Measurements from ENCODE around the gene HORMAD2. TPM values are rescaled to one million over a fixed set of nuclear protein-coding genes. Genes with fewer than 3 reads are reported as not detected.

Gene HORMAD2
- total RNA-seq, 1 experiment from 2014 or later: not detected

DNA sequence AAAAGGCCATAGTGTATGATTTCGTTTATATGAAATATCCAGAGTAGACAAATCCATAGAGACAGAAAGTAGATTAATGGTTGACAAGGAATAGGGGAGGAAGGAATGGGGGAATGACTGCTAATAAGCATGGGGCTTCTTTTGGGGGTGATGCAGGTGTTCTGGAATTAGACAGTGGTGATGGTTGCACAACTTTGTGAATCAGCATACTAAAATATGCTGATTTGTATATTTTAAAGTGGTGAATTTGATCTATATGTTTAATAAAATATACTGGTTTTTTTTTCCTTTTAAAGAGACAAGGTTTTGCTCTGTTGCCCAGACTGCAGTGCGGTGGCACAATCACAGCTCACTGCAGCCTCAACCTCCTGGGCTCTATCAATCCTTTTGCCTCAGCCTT, 6.5 kb upstream of the HORMAD2 start (continued):
- TF ChIP-seq, protein P1, sequence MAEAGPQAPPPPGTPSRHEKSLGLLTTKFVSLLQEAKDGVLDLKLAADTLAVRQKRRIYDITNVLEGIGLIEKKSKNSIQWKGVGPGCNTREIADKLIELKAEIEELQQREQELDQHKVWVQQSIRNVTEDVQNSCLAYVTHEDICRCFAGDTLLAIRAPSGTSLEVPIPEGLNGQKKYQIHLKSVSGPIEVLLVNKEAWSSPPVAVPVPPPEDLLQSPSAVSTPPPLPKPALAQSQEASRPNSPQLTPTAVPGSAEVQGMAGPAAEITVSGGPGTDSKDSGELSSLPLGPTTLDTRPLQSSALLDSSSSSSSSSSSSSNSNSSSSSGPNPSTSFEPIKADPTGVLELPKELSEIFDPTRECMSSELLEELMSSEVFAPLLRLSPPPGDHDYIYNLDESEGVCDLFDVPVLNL (CRISPR knock-in tag; IDR thresholded peaks at IDR 0.05; ENCODE audit: borderline replicate concordance, low read depth): no peak
- no peak for TF ChIP-seq NR2C2 (CRISPR knock-in tag; IDR thresholded peaks at IDR 0.05)
- TF ChIP-seq, protein P2, sequence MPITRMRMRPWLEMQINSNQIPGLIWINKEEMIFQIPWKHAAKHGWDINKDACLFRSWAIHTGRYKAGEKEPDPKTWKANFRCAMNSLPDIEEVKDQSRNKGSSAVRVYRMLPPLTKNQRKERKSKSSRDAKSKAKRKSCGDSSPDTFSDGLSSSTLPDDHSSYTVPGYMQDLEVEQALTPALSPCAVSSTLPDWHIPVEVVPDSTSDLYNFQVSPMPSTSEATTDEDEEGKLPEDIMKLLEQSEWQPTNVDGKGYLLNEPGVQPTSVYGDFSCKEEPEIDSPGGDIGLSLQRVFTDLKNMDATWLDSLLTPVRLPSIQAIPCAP (CRISPR knock-in tag; IDR thresholded peaks at IDR 0.05): no peak
- no peak for TF ChIP-seq PRRX2 (CRISPR knock-in tag; IDR thresholded peaks at IDR 0.05)

DNA sequence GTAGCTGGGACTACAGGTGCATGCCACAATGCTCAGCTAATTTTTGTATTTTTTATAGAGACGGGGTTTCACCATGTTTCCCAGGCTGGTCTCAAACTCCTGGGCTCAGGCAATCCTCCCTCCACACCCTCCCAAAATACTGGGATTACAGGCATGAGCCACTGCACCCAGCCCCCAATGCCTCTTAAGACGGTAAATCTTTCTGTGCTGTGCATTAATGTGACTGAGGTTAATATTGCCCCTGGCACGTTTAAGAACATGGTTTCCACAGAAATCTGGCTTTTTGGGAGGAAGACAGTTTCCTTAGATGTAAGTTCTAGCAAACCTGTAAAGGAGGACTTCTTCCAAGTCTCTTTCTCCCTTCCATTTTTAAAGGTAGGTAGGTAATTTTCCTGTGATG, 6.1 kb upstream of the HORMAD2 start:
- no peak overlapping the region for H3K27ac Mint-ChIP-seq
- POLR2A ChIA-PET: no interaction called here

DNA sequence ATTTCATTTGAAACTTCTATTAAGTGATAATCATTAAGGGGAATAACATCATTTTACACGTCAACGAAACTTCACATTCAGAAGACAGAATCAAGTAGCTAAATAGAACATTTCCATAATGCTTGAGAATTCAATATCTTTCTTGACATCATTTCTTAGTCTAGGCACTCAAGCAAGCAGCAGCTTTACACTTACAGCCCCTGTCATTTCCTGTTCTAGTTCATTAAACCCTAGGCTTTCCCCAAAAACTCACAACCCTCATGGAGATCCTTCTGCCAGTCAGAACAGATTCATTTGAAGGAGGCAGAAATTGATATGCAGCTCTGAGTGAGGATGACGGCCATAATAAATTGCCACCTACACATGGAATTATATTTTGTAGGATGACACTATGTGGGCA, 5.3 kb upstream of the HORMAD2 start:
- Mint-ChIP-seq H3K4me3 (no peak overlapping the region), H3K36me3 (no peaks in the 10 kb centered on the region), H3K9me3 (peaks cover 3% of the 10 kb centered on the region; the same call in 1 of the 2 replicates), H3K27me3 (ENCODE audit: low read depth) (peaks cover 10% of the 10 kb centered on the region), H3K4me1 (peaks cover 12% of the 10 kb centered on the region), H3K27ac (no peak overlapping the region)
- no peak for ATAC-seq
- DNase-seq (ENCODE audit: low spot score): no peak
- POLR2A ChIA-PET: interaction anchor here (0.6 kb wide), 1 partner anchor 144 kb away, joined by 6 read pairs; no protein-coding TSS in a partner anchor
- TF ChIP-seq MYBL2 (CRISPR knock-in tag; IDR thresholded peaks at IDR 0.05) (no peak), HMGA2 (CRISPR knock-in tag; IDR thresholded peaks at IDR 0.05) (no peak), PRRX2 (CRISPR knock-in tag; IDR thresholded peaks at IDR 0.05) (no peak), ZNF396 (CRISPR knock-in tag; IDR thresholded peaks at IDR 0.05; ENCODE audit: borderline replicate concordance) (no peak), ZNF317 (CRISPR knock-in tag; IDR thresholded peaks at IDR 0.05; ENCODE audit: borderline replicate concordance, low read depth) (no peak), ZBTB21 (CRISPR knock-in tag; IDR thresholded peaks at IDR 0.05; ENCODE audit: borderline replicate concordance) (no peak), EMX1 (CRISPR knock-in tag; IDR thresholded peaks at IDR 0.05) (no peak), SMAD3 (CRISPR knock-in tag; IDR thresholded peaks at IDR 0.05; ENCODE audit: borderline replicate concordance) (no peak)
- TF ChIP-seq, protein P3, sequence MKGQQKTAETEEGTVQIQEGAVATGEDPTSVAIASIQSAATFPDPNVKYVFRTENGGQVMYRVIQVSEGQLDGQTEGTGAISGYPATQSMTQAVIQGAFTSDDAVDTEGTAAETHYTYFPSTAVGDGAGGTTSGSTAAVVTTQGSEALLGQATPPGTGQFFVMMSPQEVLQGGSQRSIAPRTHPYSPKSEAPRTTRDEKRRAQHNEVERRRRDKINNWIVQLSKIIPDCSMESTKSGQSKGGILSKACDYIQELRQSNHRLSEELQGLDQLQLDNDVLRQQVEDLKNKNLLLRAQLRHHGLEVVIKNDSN (CRISPR knock-in tag; IDR thresholded peaks at IDR 0.05): no peak
- TF ChIP-seq, protein P4, sequence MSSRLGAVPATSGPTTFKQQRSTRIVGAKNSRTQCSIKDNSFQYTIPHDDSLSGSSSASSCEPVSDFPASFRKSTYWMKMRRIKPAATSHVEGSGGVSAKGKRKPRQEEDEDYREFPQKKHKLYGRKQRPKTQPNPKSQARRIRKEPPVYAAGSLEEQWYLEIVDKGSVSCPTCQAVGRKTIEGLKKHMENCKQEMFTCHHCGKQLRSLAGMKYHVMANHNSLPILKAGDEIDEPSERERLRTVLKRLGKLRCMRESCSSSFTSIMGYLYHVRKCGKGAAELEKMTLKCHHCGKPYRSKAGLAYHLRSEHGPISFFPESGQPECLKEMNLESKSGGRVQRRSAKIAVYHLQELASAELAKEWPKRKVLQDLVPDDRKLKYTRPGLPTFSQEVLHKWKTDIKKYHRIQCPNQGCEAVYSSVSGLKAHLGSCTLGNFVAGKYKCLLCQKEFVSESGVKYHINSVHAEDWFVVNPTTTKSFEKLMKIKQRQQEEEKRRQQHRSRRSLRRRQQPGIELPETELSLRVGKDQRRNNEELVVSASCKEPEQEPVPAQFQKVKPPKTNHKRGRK (CRISPR knock-in tag; IDR thresholded peaks at IDR 0.05; ENCODE audit: borderline replicate concordance): no peak
- TF ChIP-seq, protein P5, sequence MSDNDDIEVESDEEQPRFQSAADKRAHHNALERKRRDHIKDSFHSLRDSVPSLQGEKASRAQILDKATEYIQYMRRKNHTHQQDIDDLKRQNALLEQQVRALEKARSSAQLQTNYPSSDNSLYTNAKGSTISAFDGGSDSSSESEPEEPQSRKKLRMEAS (CRISPR knock-in tag; IDR thresholded peaks at IDR 0.05): no peak
- TF ChIP-seq, protein P6, sequence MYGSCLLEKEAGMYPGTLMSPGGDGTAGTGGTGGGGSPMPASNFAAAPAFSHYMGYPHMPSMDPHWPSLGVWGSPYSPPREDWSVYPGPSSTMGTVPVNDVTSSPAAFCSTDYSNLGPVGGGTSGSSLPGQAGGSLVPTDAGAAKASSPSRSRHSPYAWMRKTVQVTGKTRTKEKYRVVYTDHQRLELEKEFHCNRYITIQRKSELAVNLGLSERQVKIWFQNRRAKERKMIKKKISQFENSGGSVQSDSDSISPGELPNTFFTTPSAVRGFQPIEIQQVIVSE (CRISPR knock-in tag; IDR thresholded peaks at IDR 0.05; ENCODE audit: borderline replicate concordance): no peak
- TF ChIP-seq, protein P7, sequence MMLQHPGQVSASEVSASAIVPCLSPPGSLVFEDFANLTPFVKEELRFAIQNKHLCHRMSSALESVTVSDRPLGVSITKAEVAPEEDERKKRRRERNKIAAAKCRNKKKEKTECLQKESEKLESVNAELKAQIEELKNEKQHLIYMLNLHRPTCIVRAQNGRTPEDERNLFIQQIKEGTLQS (CRISPR knock-in tag; conservative IDR thresholded peaks at IDR 0.05): no peak
- CTCF ChIA-PET: no interaction called here

More for the DNA sequence above, 6.1 kb upstream of the HORMAD2 start:
- Mint-ChIP-seq H3K36me3 (no peaks in the 10 kb centered on the region), H3K4me1 (peaks cover 12% of the 10 kb centered on the region), H3K27me3 (ENCODE audit: low read depth) (peaks cover 10% of the 10 kb centered on the region), H3K9me3 (peaks cover 3% of the 10 kb centered on the region; the same call in 1 of the 2 replicates), H3K4me3 (no peak overlapping the region)
- no peak for DNase-seq (ENCODE audit: low spot score)
- ATAC-seq: no peak
- CTCF ChIA-PET: no interaction called here
- no peak for TF ChIP-seq ELF4 (CRISPR knock-in tag; IDR thresholded peaks at IDR 0.05; ENCODE audit: low read depth)
- no peak for TF ChIP-seq TP53 (CRISPR knock-in tag; IDR thresholded peaks at IDR 0.05)
- no peak for TF ChIP-seq ZNF121 (CRISPR knock-in tag; IDR thresholded peaks at IDR 0.05)
